Activated naive CD8-positive, alpha-beta T cell treated with anti-CD3 and anti-CD28 coated beads, Interleukin-2, amount 50 U/mL, for 24 hours (primary cell): ENCODE measurements around the gene RCBTB2.
"Not testable (repeated sequence)": the region's sequence is repeated elsewhere in the genome, so short reads cannot be mapped to it uniquely, and the experiment has no call there.

Experiments used
- ATAC-seq: fragments of 150-1000 bp; cut with Tn5 transposase; one replicate; pipeline ENCODE4 v1.10.0; 2021
- DNase-seq: peaks from one replicate; pipeline ENCODE4 v3.0.0; 2021
- H3K27ac Mint-ChIP-seq: one replicate; pipeline ENCODE4 v1.8.0; 2021; ENCODE audit warnings: mild to moderate bottlenecking, mixed read lengths
- H3K27me3 Mint-ChIP-seq: one replicate; pipeline ENCODE4 v1.8.0; 2021; ENCODE audit warnings: mixed read lengths
- H3K36me3 Mint-ChIP-seq: one replicate; pipeline ENCODE4 v1.8.0; 2021; ENCODE audit warnings: low read depth, mixed read lengths
- H3K4me1 Mint-ChIP-seq: one replicate; pipeline ENCODE4 v1.8.0; 2021; ENCODE audit warnings: mixed read lengths
- H3K4me3 Mint-ChIP-seq: one replicate; pipeline ENCODE4 v1.8.0; 2021; ENCODE audit warnings: mild to moderate bottlenecking, moderate library complexity, mixed read lengths
- H3K9me3 Mint-ChIP-seq: one replicate; pipeline ENCODE4 v1.8.0; 2021; ENCODE audit warnings: mixed read lengths

RCBTB2 gene

DNA sequence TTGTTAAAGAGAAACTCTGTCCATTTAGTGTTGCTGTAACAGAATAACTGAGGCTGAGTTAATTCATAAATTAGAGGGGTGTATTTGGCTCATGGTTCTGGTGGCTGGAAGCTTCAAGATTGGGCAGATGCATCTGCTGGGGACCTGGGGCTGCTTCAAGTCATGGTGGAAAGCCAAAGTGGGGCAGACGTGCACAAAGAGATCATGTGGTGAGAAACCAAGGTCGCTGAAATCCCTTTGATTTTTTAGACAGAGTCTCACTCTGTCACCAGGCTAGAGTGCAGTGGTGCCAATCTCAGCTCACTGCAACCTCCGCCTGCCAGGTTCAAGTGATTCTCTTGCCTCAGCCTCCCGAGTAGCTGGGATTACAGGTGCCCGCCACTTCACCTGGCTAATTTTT lies 46.0 kb downstream of the RCBTB2 start:
- peaks cover 24% of the 10 kb centered on the region for H3K36me3 Mint-ChIP-seq
- no peaks in the 10 kb centered on the region for H3K9me3 Mint-ChIP-seq
- no peak for DNase-seq
- peak overlapping the region; percentile 28 for H3K27ac Mint-ChIP-seq
- H3K27me3 Mint-ChIP-seq = no peaks in the 10 kb centered on the region
- no peak for ATAC-seq
- no peak overlapping the region for H3K4me3 Mint-ChIP-seq
- H3K4me1 Mint-ChIP-seq = peaks cover 3% of the 10 kb centered on the region

GRCh38 chr13:48486362-48486761 lies 46.5 kb downstream of the RCBTB2 start:
- H3K4me1 Mint-ChIP-seq = peaks cover 3% of the 10 kb centered on the region
- H3K27ac Mint-ChIP-seq = no peak overlapping the region
- peaks cover 24% of the 10 kb centered on the region for H3K36me3 Mint-ChIP-seq
- H3K9me3 Mint-ChIP-seq = no peaks in the 10 kb centered on the region
- H3K27me3 Mint-ChIP-seq = no peaks in the 10 kb centered on the region
- H3K4me3 Mint-ChIP-seq = no peak overlapping the region
- ATAC-seq (no peak), DNase-seq (no peak)

- Mint-ChIP-seq H3K36me3 (peaks cover 24% of the 10 kb centered on the region), H3K27me3 (no peaks in the 10 kb centered on the region), H3K27ac (no peak overlapping the region), H3K4me1 (peaks cover 3% of the 10 kb centered on the region), H3K4me3 (no peak overlapping the region), H3K9me3 (no peaks in the 10 kb centered on the region)
- no peak for ATAC-seq
- DNase-seq = no peak
Observed at GRCh38 chr13:48485432-48485831, 47.4 kb downstream of the RCBTB2 start.

DNA sequence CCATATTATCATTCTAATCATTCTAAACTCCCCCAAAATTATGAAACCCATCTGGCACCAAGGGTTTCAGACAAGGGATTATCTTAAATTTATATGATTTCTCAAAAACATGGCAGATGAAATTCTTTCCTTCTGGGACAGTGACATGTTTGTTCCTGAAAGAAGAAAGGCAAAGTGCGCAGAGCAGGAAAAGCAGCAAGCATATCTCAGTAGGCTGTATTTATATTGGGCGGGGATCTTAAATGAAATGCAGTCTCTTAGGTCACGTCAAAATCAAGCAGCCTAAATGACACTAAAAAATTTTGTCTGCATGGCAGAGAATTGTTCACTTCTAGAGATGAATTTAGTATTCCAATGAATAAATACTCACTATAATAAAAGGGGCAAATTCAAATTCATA lies 49.3 kb downstream of the RCBTB2 start:
- DNase-seq = no peak
- no peaks in the 10 kb centered on the region for H3K27me3 Mint-ChIP-seq
- H3K36me3 Mint-ChIP-seq = peaks cover 29% of the 10 kb centered on the region
- H3K4me3 Mint-ChIP-seq = no peak overlapping the region
- H3K9me3 Mint-ChIP-seq = no peaks in the 10 kb centered on the region
- no peak for ATAC-seq
- H3K27ac Mint-ChIP-seq = no peak overlapping the region
- H3K4me1 Mint-ChIP-seq = peaks cover 3% of the 10 kb centered on the region

GRCh38 chr13:48478391-48478790 lies 54.5 kb downstream of the RCBTB2 start:
- H3K27me3 Mint-ChIP-seq = no peaks in the 10 kb centered on the region
- DNase-seq = no peak
- H3K36me3 Mint-ChIP-seq = peaks cover 38% of the 10 kb centered on the region
- no peaks in the 10 kb centered on the region for H3K9me3 Mint-ChIP-seq
- H3K4me3 Mint-ChIP-seq = no peak overlapping the region
- no peaks in the 10 kb centered on the region for H3K4me1 Mint-ChIP-seq
- no peak overlapping the region for H3K27ac Mint-ChIP-seq
- ATAC-seq = no peak

DNA sequence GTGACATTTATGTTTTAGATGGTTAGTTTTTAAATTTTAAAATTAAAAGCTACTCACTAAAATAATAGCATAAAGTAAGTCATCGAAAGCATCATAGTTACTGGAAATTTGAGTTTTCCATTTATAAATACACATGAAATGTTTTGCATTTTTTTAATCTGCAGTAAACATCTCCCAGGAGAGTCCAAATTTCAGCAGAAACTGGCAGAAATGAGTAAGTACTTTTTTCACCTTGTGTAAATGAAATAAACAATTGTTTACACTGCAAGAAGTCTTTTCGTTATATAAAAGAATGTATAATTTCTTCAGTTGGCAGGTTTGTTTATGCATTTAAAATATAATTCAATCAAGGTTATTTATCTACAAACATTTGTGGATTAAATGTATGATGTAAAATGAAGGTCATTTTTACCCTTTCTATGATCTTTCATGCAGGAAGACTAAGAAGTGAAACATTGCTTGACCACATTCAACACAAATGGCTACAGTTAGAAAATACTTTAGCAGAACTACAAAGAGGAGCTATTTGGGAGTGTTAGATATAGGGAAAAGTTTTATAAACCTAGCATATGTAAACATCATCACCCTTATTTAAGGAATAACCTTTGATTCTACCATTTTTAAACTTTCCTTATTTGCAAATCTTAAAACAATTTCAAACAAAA lies 55.6 kb downstream of the RCBTB2 start:
- H3K4me1 Mint-ChIP-seq = no peaks in the 10 kb centered on the region
- H3K27ac Mint-ChIP-seq = no peak overlapping the region
- no peaks in the 10 kb centered on the region for H3K9me3 Mint-ChIP-seq
- no peaks in the 10 kb centered on the region for H3K27me3 Mint-ChIP-seq
- ATAC-seq (no peak), DNase-seq (no peak)
- H3K4me3 Mint-ChIP-seq = no peak overlapping the region
- peaks cover 31% of the 10 kb centered on the region for H3K36me3 Mint-ChIP-seq

DNA sequence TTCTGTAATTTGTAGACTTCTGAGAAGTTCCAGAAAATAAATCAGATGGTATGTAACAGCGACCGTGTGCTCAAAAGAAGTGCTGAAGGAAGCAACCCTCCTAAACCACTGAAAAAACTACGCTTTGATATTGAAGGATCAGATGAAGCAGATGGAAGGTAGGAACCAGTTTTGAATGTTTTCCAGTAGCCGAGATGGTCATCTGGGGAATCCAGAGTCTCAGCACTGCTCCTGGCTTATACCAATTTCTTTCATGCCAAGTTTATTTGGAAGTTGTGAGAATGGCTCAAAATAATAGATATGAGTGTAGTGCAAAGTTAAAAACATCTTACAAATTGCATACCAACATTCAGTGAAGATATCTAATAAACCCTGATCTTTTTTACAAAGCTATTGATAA lies 56.2 kb downstream of the RCBTB2 start:
- DNase-seq = no peak

GRCh38 chr13:48476215-48476614 lies 56.7 kb downstream of the RCBTB2 start:
- Mint-ChIP-seq H3K27ac (no peak overlapping the region), H3K36me3 (peaks cover 30% of the 10 kb centered on the region), H3K4me3 (no peak overlapping the region), H3K27me3 (no peaks in the 10 kb centered on the region), H3K9me3 (no peaks in the 10 kb centered on the region), H3K4me1 (no peaks in the 10 kb centered on the region)
- no peak for ATAC-seq
- DNase-seq = no peak

More for the DNA sequence above, 56.2 kb downstream of the RCBTB2 start:
- no peaks in the 10 kb centered on the region for H3K4me1 Mint-ChIP-seq
- no peak overlapping the region for H3K27ac Mint-ChIP-seq
- no peaks in the 10 kb centered on the region for H3K27me3 Mint-ChIP-seq
- H3K9me3 Mint-ChIP-seq = no peaks in the 10 kb centered on the region
- ATAC-seq = no peak
- peaks cover 30% of the 10 kb centered on the region for H3K36me3 Mint-ChIP-seq
- H3K4me3 Mint-ChIP-seq = no peak overlapping the region

- ATAC-seq = no peak
- H3K4me3 Mint-ChIP-seq = no peak overlapping the region
- no peaks in the 10 kb centered on the region for H3K9me3 Mint-ChIP-seq
- H3K36me3 Mint-ChIP-seq = peaks cover 30% of the 10 kb centered on the region
- no peak overlapping the region for H3K27ac Mint-ChIP-seq
- H3K4me1 Mint-ChIP-seq = no peaks in the 10 kb centered on the region
- H3K27me3 Mint-ChIP-seq = no peaks in the 10 kb centered on the region
- DNase-seq = no peak
Observed at GRCh38 chr13:48475230-48475629, 57.6 kb downstream of the RCBTB2 start.

GRCh38 chr13:48457578-48458242 lies 75.2 kb downstream of the RCBTB2 start:
- ATAC-seq = no peak
- no peaks in the 10 kb centered on the region for H3K27me3 Mint-ChIP-seq
- peaks cover 56% of the 10 kb centered on the region for H3K36me3 Mint-ChIP-seq
- DNase-seq = no peak
- no peaks in the 10 kb centered on the region for H3K9me3 Mint-ChIP-seq
- H3K27ac Mint-ChIP-seq = no peak overlapping the region
- H3K4me3 Mint-ChIP-seq = no peak overlapping the region
- H3K4me1 Mint-ChIP-seq = peaks cover 5% of the 10 kb centered on the region

DNA sequence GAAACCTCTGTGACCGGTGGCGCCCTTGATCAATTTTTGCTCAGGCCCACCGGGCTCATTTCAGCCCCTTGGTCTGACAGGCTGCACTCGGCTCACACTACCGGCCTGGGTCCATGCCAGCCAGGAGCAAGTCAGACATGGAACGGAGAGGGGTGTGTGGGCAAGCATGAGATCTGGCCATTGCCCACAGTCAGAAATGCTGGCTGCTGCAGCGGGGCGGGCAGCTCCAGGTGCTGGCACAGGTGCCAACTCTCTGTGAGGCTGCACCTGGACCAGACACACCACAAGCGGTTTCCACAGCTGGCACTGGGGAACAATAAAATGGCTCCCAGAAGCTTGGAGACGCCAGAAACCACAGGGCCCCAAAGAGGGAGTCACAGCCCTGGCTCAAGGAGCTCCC lies 76.3 kb downstream of the RCBTB2 start:
- DNase-seq (no peak), ATAC-seq (no peak)
- H3K9me3 Mint-ChIP-seq = peaks cover 6% of the 10 kb centered on the region
- H3K27ac Mint-ChIP-seq = no peak overlapping the region
- no peak overlapping the region for H3K4me3 Mint-ChIP-seq
- H3K27me3 Mint-ChIP-seq = no peaks in the 10 kb centered on the region
- peaks cover 5% of the 10 kb centered on the region for H3K4me1 Mint-ChIP-seq
- H3K36me3 Mint-ChIP-seq = peaks cover 60% of the 10 kb centered on the region

GRCh38 chr13:48451196-48451595 lies 81.7 kb downstream of the RCBTB2 start:
- not testable (repeated sequence) for ATAC-seq, H3K4me3 Mint-ChIP-seq, H3K27ac Mint-ChIP-seq, H3K27me3 Mint-ChIP-seq, DNase-seq
- H3K9me3 Mint-ChIP-seq = peaks cover 19% of the 10 kb centered on the region
- H3K4me1 Mint-ChIP-seq = peaks cover 25% of the 10 kb centered on the region
- peaks cover 50% of the 10 kb centered on the region for H3K36me3 Mint-ChIP-seq

DNA sequence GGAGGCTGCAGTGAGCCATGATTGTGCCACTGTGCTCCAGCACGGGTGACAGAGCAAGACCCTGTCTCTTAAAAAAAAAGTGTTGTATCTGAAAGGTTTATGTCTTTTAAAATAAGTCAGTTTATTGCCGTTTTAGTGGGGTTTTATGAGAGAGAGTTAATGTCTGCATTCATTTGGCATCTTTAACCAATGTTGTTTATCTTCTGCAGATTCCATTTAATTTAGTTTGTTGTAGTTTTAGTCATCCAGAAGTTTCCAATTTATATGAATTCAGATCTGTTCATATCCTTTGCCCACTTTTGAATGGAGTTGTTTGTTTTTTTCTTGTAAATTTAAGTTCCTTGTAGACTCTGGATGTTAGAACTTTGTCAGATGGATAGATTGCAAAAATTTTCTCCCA lies 83.2 kb downstream of the RCBTB2 start:
- DNase-seq (no peak), ATAC-seq (no peak)
- H3K4me3 Mint-ChIP-seq = no peak overlapping the region
- H3K9me3 Mint-ChIP-seq = peaks cover 19% of the 10 kb centered on the region
- peaks cover 40% of the 10 kb centered on the region for H3K36me3 Mint-ChIP-seq
- H3K4me1 Mint-ChIP-seq = peaks cover 25% of the 10 kb centered on the region
- H3K27ac Mint-ChIP-seq = no peak overlapping the region
- no peaks in the 10 kb centered on the region for H3K27me3 Mint-ChIP-seq

GRCh38 chr13:48448959-48449614 lies 83.8 kb downstream of the RCBTB2 start:
- no peak overlapping the region for H3K27ac Mint-ChIP-seq

GRCh38 chr13:48448285-48448958 lies 84.5 kb downstream of the RCBTB2 start:
- peaks cover 19% of the 10 kb centered on the region for H3K9me3 Mint-ChIP-seq
- ATAC-seq = no peak
- no peak overlapping the region for H3K27ac Mint-ChIP-seq
- H3K4me1 Mint-ChIP-seq = peaks cover 32% of the 10 kb centered on the region
- no peak overlapping the region for H3K4me3 Mint-ChIP-seq
- no peak for DNase-seq
- no peaks in the 10 kb centered on the region for H3K27me3 Mint-ChIP-seq
- H3K36me3 Mint-ChIP-seq = peaks cover 34% of the 10 kb centered on the region

More at GRCh38 chr13:48448959-48449614, 83.8 kb downstream of the RCBTB2 start:
- Mint-ChIP-seq H3K36me3 (peaks cover 38% of the 10 kb centered on the region), H3K4me1 (peaks cover 27% of the 10 kb centered on the region), H3K27me3 (no peaks in the 10 kb centered on the region), H3K9me3 (peaks cover 19% of the 10 kb centered on the region), H3K4me3 (no peak overlapping the region)
- DNase-seq = no peak
- no peak for ATAC-seq
